Measurements from ENCODE around the gene PRXL2B. TPM values are rescaled to one million over a fixed set of nuclear protein-coding genes. Genes with fewer than 3 reads are reported as not detected.

Gene PRXL2B
- total RNA-seq, 2 donors from 2014 or later: 5.6 to 8.8 TPM

GRCh38 chr1:2631136-2632050 lies 44.8 kb downstream of the PRXL2B start:
- peaks cover 13% of the 10 kb centered on the region for H3K4me1 ChIP-seq
- 50 to 51% methylated on average over 16 to 23 of the region's 24 CpGs for WGBS, 2 donors
- TF ChIP-seq, protein P1, sequence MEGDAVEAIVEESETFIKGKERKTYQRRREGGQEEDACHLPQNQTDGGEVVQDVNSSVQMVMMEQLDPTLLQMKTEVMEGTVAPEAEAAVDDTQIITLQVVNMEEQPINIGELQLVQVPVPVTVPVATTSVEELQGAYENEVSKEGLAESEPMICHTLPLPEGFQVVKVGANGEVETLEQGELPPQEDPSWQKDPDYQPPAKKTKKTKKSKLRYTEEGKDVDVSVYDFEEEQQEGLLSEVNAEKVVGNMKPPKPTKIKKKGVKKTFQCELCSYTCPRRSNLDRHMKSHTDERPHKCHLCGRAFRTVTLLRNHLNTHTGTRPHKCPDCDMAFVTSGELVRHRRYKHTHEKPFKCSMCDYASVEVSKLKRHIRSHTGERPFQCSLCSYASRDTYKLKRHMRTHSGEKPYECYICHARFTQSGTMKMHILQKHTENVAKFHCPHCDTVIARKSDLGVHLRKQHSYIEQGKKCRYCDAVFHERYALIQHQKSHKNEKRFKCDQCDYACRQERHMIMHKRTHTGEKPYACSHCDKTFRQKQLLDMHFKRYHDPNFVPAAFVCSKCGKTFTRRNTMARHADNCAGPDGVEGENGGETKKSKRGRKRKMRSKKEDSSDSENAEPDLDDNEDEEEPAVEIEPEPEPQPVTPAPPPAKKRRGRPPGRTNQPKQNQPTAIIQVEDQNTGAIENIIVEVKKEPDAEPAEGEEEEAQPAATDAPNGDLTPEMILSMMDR (IDR thresholded peaks at IDR 0.05): no peak
- no peak for TF ChIP-seq POLR2A (IDR thresholded peaks at IDR 0.05)
- intact Hi-C loops (cut with DNase I): no loop called here
- no peaks in the 10 kb centered on the region for H3K36me3 ChIP-seq (replicated peaks in 1 of 2; ENCODE audit: insufficient read depth in 1 of 2, low read depth in 2 of 2)
- H3K27ac ChIP-seq: no peak overlapping the region
- H3K4me3 ChIP-seq: no peak overlapping the region
- H3K9me3 ChIP-seq: peaks cover 0 to under 1% (median 0%) of the 10 kb centered on the region in 3 donors
- peaks cover 0 to 24% of the 10 kb centered on the region in 2 donors for H3K27me3 ChIP-seq
- no peak for ATAC-seq
- no peak for DNase-seq

- H3K4me3 ChIP-seq: no peak overlapping the region
- peaks cover 13% of the 10 kb centered on the region for H3K4me1 ChIP-seq
- no peak for TF ChIP-seq POLR2A (IDR thresholded peaks at IDR 0.05)
- TF ChIP-seq, protein P1 (IDR thresholded peaks at IDR 0.05): no peak
- H3K36me3 ChIP-seq (replicated peaks in 1 of 2; ENCODE audit: insufficient read depth in 1 of 2, low read depth in 2 of 2): no peaks in the 10 kb centered on the region
- H3K27me3 ChIP-seq: peaks cover 0 to 24% of the 10 kb centered on the region in 2 donors
- DNase-seq (no peak), ATAC-seq (no peak)
- WGBS, 2 donors: 31 to 42% methylated on average over 8 of the region's 8 CpGs
- intact Hi-C loops (cut with DNase I): no loop called here
- H3K9me3 ChIP-seq: peaks cover 0 to 7% (median 0%) of the 10 kb centered on the region in 3 donors
- no peak overlapping the region for H3K27ac ChIP-seq
Observed at GRCh38 chr1:2632051-2632430, 45.5 kb downstream of the PRXL2B start.

DNA sequence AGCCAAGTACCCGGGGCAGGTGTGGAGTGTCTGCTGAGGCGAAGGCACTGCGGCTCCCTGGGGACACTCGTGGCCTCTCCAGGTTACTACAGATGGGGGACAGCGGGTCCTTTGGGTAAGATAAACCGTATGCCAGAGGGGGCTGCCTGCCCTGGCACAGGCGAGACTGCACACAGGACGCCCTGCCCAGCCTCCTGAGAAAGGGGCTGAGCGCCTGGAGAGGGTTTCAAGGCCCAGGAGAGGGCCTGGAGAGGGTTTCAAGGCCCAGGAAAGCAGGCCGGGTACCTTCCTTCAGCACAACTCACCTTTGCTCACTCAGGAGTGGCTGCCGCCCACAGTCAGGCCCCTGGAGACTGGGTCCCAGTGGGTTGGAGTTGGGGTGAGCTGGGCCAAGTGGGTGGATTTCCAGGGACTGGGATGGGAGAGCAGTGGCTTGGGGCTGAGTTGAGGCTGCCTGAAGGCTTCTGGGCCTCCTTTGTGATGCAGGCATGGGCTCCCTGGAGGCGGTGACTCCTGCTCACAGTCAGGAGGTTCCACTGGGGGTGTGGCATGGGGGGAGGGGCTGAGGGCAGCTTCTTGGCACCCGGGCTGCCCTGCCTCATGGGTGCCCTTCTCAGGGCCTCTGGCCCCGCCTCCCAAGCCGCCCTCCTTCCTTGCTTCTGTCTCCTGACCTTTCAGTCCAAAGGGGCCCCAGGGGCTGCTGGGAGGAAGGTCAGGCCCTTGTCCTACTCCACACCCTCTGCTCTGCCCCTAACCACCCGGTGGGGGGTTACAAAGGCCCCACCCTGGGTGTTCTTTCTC lies 46.2 kb downstream of the PRXL2B start, which contains the start of gene MMEL1:
MMEL1 (minus strand) TSS at position 456 of the 801 bp plus-strand sequence. CDS start 3,532 bp downstream, outside the sequence.
- Histone ChIP-seq H3K4me3 (no peak within 1 kb of the TSS), H3K4me1 (peaks cover 13% of the 10 kb centered on the region), H3K9me3 (peaks cover 0 to 12% (median 0%) of the 10 kb centered on the region in 3 donors), H3K36me3 (replicated peaks in 1 of 2; ENCODE audit: insufficient read depth in 1 of 2, low read depth in 2 of 2) (no peaks in the 10 kb centered on the region), H3K27ac (no peak within 1 kb of the TSS), H3K27me3 (peaks cover 0 to 17% of the 10 kb centered on the region in 2 donors)
- 60 to 65% methylated on average over 1 to 16 of the region's 16 CpGs for WGBS, 2 donors
- DNase-seq (no peak), ATAC-seq (no peak)
- intact Hi-C loops (cut with DNase I): no loop called here
- TF ChIP-seq, protein P1 (IDR thresholded peaks at IDR 0.05): no peak
- TF ChIP-seq POLR2A (IDR thresholded peaks at IDR 0.05): no peak

DNA sequence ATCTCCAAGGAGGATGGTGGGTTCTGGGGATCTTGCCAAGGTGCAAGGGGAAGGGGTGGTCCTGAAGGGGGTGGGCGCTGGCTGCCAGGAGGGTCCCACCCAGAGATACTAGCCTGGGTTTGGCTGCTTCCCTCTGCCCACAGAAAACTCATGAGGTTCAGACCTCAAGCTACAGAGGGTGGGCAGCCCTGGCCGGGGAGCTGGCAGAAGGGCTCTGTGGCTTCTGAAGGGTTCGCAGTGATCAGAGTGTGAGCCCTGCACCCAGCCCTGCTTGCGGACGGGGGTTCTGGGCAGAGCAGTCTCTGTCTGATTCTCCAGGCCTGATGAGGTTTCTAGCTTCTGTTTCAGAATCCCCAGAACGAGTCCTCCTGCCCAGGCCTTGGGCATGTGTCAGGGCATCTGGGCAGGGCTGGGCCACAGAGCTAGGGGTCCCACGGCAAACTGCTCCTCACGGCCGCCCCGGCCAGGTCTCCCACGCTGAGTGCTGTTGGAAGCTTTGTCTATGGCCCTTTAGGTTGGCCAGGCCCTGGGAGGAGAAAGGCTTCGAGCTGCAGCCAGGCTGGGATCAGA lies 46.9 kb downstream of the PRXL2B start:
- Histone ChIP-seq H3K36me3 (replicated peaks in 1 of 2; ENCODE audit: insufficient read depth in 1 of 2, low read depth in 2 of 2) (no peaks in the 10 kb centered on the region), H3K27me3 (peaks cover 0 to 10% of the 10 kb centered on the region in 2 donors), H3K4me1 (peaks cover 10% of the 10 kb centered on the region), H3K4me3 (no peak overlapping the region), H3K27ac (no peak overlapping the region), H3K9me3 (peaks cover 0 to 12% (median 0%) of the 10 kb centered on the region in 3 donors)
- intact Hi-C loops (cut with DNase I): no loop called here
- ATAC-seq (no peak), DNase-seq (no peak)
- no peak for TF ChIP-seq POLR2A (IDR thresholded peaks at IDR 0.05)
- TF ChIP-seq, protein P1 (IDR thresholded peaks at IDR 0.05): no peak
- WGBS, 2 donors: 76 to 86% methylated on average over 5 to 12 of the region's 12 CpGs
